VCaP (cell line): ENCODE data around the gene PHEX.

Experiments used
- H3K27ac ChIP-seq: fragments of 450-650 bp; 2 replicates; pipeline ENCODE4 v1.5.1; 2017
- TF ChIP-seq, protein P1 (sequence below): fragments of 450-650 bp; conservative IDR thresholded peaks from 2 replicates; pipeline ENCODE4 v1.5.1; 2017; ENCODE audit warnings: mild to moderate bottlenecking, moderate library complexity

Gene PHEX

DNA sequence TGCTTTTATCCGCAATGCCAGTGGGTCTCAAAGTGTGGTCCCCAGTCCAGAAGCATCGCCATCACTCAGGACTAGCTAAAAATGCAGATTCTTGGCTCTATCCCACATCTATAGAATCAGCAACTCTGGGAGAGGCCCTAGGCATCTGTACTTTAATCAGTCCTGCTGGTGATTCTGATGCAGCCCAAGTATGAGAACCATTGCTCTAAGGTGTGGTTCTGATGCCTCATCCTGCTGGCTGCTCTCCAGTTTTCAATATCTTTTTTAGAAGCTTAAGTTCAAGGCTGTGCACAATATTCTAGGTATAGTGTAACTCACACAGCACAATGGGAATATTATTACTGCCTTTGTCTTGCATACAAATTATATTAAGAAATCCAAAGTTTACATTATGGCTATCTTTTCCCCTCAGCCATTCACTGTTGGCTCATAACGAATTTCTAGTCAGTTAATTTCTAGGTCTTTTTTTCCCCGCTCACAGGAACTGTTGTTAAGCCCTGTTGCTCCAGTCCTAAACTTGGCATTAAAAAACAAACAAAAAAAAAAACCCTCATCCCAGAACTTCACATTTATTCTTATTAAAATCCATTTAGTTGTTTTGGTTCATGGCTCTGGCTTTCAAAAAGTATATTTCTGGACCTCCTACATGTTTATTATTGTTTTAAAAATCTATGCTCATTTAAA lies 109.1 kb downstream of the PHEX start:
- H3K27ac ChIP-seq = no peak overlapping the region
- TF ChIP-seq, protein P1, sequence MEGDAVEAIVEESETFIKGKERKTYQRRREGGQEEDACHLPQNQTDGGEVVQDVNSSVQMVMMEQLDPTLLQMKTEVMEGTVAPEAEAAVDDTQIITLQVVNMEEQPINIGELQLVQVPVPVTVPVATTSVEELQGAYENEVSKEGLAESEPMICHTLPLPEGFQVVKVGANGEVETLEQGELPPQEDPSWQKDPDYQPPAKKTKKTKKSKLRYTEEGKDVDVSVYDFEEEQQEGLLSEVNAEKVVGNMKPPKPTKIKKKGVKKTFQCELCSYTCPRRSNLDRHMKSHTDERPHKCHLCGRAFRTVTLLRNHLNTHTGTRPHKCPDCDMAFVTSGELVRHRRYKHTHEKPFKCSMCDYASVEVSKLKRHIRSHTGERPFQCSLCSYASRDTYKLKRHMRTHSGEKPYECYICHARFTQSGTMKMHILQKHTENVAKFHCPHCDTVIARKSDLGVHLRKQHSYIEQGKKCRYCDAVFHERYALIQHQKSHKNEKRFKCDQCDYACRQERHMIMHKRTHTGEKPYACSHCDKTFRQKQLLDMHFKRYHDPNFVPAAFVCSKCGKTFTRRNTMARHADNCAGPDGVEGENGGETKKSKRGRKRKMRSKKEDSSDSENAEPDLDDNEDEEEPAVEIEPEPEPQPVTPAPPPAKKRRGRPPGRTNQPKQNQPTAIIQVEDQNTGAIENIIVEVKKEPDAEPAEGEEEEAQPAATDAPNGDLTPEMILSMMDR = no peak

DNA sequence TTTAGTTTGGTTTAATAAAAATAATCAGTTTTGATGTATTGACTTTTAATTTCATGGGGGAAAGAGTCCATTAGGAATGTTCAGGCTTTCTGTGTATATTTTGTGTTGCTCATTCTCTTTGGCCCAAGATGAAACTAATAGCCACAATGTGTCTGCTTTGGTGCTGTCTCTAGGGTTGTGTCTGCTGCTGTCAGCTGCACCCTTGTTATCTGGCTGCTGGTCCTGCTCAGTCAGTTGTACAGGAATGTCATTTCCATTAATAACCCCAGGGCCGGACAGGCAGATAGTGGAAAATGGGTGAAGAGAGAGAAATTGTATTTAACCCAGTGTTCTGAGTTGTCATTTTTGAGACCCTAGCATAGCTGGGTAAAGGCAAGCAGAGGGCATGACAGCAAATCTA lies 115.1 kb downstream of the PHEX start:
- TF ChIP-seq, protein P1 = no peak
- no peak overlapping the region for H3K27ac ChIP-seq

DNA sequence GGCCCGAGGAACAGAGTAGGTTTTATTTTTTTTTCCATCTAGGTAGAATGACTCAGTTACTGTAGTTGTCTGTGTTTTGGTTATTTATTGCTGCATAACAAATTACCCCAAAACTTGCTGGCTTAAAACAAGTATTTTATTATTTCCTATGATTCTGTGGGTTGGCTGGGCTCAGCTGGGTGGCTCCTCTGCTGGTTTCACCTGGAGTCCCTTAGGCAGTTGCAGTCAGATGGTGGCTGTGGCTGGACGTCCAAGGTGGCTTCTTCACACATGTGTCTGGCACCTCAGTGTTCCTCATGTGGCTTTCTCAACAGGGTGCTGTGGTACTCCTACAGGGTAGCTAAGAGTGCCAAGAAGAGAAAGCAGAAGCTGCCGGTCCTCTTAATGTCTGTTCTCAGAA lies 115.8 kb downstream of the PHEX start:
- TF ChIP-seq, protein P1 = no peak
- H3K27ac ChIP-seq = no peak overlapping the region

DNA sequence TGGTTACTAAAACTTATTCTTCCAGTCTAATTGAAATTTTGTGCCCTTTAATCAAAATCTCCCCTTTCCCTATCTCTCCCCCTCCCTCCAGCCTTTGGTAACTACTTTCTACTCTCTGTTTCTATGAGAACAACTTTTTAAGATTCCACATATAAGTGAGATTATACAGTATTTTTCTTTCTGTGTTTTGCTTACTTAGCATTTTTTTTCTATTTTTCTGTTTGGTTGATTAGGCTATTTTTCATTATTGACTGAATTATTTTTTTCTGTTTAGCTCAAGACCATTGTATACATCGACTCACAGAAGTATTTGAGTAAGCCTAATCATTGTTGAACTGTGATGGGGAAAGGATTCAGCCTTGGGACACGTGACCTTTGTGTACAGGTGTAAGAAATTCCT lies 116.4 kb downstream of the PHEX start:
- TF ChIP-seq, protein P1 = no peak
- no peak overlapping the region for H3K27ac ChIP-seq

DNA sequence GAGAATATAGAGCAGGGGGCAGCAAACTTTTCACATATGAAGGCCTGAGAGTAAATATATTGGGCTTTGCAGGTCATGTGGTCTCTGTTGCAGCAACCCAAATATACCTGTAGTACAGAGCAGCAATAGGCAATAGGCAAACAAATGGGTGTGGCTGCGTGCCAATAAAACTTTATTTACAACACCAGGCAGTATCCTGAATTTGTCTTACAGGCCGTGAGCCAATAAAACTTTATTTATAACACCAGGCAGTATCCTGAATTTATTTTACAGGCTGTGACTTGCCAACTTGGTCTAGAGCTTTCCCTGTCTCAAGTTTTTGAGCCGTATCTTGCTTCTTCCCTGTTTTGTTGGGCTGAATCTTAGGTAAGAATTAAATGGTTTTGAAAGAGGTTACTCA lies 118.2 kb downstream of the PHEX start:
- no peak overlapping the region for H3K27ac ChIP-seq
- TF ChIP-seq, protein P1 = no peak

DNA sequence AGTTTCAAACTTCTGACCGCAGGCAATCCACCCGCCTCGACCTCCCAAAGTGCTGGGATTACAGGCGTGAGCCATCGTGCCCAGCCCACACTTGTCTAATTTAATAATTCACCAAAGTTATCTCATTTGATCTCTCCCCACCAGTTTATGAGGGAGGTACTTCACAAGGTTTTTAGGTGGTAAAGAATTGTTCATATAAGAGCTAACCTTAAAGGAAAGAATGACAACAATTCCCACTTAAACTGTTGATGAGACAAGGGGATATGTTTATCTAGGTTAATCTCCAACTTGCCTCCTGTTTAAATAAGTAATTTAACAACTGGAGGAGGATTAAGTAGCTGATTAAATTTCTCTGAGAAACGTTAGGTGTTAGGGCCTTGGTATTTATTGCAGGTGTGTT lies 123.0 kb downstream of the PHEX start:
- TF ChIP-seq, protein P1 = no peak
- H3K27ac ChIP-seq = no peak overlapping the region

DNA sequence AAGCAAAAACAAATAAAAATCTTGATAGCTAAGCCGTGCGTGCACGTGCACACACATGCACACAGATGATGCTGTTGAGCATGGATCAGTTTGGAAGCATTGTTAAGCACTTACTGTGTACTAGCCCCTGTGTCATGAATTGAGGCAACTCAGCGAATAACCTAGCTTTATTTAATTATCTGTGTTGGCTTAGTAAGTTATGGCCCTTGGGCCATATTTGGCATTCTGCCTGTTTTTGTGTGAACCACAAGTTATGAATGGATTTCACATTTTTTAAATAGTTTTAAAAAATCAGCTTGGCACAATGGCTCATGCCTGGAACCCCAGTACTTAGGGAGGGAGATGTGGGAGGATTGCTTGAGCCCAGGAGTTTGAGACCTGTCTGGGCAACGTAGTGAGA lies 126.9 kb downstream of the PHEX start:
- H3K27ac ChIP-seq = no peak overlapping the region
- TF ChIP-seq, protein P1 = no peak
